ENCODE data around the gene TMSB10.
A peak's percentile ranks its signal among the peaks of the same experiment; 100 is the strongest.
"Not testable (repeated sequence)": the region's sequence is repeated elsewhere in the genome, so short reads cannot be mapped to it uniquely, and the experiment has no call there.

The TMSB10 gene

DNA sequence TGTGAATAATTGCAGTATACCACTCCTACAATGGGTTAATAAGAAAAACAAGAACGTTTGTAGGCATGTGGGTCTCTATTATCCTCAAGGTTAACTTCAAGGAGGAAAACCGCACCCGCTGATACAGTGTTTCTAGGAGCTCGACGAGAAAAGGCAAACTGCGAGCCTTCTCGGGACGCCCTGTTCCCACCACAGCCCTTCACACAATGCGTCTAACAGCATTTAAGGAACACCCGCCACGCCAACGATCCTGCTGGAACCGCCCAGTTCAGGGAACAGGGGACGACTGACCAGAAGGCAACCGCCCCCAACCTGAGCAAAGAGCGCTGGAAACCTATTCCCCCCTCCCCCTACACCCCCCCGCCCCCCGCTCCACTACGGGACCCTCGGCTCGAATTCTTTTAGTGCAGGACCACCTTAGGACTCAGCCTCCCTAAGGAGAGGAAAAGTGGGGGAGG lies 710 bp upstream of the TMSB10 start:
- peak; percentile 76 for DNase-seq

DNA sequence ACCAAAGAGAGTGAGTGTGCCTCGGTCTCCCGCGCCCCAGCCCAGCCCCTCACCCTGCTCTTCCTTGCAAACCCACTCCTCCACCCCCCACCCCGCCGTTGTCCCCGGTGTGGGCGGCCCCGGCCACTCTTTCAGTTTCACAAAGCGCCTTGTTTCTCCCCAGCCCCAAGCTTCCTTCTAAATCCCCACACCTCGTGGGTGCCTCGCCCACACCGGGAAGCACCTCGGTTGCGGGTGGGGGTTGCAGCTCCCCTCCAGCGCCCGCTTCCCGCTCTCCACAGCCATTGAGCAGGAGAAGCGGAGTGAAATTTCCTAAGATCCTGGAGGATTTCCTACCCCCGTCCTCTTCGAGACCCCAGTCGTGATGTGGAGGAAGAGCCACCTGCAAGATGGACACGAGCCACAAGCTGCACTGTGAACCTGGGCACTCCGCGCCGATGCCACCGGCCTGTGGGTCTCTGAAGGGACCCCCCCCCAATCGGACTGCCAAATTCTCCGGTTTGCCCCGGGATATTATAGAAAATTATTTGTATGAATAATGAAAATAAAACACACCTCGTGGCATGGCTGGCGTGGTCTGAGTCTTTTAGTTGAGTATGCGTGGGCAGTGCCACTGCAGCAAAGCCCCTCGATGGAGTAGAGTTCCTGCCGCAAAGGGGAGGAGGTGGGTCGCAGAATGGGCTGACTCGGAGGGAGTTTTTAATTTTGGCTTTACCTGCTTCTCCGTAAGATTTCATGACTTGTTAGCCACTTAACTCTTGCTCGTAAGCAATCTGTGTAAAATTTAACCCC lies 848 bp downstream of the TMSB10 start:
- peak; percentile 62 for DNase-seq

DNA sequence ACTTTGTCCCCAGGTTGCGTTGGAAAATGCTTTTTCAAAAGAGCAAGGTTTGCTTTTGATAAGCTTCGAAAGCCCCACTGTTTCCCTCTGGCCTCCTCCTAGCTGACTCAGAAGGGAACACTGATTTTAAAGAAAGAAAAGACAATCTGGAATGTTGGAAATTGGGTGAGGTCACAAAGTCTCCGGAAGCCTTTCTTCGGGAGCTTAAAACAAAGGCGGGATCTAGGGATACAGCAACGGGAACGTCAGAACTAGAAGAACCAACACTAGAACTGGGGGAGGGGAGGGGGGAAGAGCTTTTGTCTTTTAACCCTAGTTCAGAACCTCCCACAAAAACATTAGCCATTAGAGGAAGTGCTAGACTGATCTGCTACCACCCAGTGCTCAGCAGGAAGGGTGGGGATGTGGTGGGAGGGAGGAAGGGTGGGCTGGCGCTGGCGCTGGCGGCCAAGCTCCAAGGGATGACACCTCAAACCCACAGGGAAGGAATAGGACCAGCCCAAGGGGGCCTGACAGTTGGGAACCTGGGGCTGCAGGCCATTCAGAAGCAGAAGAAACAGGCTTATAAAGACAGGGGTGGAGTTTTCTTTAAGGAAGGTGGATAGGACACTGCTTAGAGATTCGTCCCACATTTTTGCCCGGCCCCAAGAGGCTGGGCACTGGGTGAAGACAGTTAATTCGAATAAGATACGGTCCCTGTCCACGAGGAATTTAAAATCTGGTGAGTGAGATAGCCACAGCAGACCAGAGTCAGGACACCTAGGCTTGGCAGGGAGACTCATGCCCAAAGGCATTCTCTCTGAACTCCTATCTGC lies 1.7 kb downstream of the TMSB10 start:
- DNase-seq: peak; percentile 60

DNA sequence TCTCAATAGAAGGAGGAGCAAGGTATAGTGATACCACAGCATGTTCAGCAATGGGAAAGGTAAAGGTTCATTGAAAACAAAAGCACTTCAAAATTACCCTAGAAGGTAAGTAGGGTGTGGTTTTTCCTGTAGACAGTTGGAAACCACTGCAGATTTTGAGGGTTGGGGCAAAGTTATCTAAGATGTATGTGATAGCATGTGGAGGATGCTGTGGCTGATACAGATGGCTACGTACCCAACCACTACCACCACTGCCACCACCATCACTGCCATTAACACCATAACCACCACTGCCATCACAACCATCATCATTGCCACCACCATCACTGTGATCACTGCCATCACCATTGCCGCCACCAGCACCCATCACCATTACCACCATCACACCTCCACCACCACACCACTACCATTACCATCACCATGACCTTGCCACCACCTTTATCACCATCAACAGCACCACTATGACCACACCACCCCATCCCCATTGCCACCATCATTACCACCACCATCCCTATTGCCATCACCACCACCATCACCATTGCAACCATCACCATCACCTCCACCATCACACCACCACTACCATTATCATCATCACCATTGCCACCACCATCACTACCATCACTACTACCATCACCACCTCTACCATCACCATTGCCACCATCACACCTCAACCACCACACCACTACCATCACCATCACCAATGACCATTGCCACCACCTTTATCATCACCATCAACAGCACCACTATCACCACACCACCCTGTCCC lies 3.7 kb downstream of the TMSB10 start:
- DNase-seq: no peak

DNA sequence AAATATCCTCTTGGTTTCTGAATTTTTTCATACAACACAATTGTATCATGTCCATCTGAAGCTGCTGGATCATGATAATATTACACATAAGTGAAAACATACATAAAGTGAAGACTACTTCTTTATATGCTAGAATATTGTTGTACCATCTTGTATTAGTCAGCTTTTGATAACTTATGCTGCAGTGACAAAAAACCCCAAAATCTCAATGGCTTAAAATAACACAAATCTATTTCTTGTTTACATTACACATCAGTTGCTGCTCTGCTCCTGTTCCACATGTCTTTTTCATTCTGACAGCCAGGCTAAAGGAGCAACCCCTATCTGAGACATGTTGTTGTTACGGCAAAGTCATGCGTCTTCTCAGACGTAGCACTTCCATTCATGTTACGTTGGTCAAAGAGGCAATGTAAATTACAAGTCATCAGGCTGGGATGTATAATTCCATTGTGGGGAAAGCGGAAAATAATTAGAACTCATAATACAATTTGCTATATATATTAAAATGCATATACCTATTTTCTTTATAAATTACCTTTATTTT lies 5.8 kb downstream of the TMSB10 start:
- no peak for DNase-seq

DNA sequence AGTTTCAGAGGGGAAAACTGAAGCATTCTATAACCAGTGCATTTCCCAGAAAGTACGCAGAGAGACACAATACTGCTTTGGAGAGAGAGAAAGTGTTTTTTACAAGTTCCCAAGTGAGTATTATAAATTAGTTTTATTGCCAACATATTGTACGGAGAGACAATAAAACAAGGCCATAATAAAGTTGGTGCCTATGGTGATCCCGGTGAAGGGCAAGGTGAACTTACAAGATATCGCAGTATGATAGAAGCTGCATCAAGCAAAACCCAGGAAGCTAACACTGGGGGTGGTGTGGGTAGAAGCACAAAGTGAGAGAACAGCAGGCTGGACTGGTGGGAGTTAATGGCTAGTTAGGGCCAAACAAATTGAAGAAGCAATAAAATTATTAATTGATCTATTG lies 7.5 kb downstream of the TMSB10 start:
- DNase-seq: no peak

DNA sequence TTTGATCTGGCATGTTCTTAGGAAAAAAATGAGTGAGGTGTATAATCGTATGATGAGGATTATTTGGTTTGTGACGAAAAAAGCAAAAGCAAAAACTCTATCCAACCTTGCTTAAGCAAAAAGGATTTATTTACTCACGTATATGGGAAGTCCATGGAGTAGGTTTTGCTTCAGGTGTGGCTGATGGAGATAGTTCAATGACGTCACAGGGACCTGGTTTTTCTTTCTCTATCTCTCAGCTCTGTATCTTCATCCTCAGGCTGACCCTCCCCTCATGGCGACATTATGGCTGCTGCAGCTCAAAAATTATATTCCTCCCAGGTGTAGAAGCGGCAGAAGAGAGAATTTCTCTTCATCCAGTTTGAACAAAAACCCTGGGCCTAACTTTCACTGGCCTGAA lies 8.9 kb downstream of the TMSB10 start:
- DNase-seq: no peak

DNA sequence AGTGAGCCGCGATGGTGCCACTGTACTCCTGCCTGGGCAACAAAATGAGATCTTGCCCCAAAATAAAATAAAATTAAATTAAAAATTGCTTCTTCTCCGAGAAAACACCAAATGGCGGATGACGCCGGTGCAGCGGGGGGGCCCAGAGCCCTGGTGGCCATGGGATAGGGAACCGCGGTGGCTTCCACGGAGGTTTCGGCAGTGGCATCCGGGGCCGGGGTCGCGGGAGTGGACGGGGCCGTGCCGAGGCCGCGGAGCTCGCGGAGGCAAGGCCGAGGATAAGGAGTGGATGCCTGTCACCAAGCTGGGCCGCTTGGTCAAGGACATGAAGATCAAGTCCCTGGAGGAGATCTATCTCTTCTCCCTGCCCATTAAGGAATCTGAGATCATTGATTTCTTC lies 10.2 kb downstream of the TMSB10 start:
- DNase-seq: not testable (repeated sequence)

DNA sequence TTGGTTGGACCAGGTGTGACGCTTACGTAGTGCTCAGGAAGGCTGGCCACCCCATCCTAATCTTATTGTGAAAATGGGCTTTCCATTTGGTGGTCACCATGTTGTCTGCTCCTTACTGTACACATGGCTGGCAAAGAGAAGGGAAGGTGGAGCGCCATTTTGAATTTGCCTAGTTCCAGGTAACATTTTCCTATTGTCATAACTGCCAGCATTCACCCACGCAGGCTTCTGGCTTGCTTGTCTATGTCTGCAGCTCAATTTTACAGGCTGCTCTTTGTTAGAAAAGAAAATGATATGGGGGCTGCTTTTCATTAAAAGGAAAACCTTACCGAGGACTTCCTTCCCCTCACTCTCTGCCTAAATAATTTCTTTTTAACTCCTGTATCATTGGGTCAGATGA lies 12.4 kb downstream of the TMSB10 start:
- not testable (repeated sequence) for DNase-seq

DNA sequence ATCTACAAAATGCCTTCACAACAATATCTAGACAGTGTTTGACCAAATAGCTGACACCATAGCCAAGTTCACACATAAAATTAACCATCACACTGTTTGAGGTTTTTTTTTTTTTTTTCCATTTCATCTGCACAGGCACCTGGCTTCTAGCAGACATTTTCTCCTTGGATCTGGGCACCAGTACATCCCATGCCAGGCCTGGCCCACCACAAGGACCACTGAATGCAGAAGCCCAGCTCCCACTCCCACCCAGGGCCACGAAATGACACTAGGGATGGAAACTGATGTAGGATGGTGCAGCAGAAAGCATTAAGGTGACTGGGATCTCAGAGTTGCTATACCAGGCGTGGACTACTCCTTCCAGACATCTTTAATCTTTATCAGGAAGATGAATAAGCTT lies 13.0 kb downstream of the TMSB10 start:
- no peak for DNase-seq

DNA sequence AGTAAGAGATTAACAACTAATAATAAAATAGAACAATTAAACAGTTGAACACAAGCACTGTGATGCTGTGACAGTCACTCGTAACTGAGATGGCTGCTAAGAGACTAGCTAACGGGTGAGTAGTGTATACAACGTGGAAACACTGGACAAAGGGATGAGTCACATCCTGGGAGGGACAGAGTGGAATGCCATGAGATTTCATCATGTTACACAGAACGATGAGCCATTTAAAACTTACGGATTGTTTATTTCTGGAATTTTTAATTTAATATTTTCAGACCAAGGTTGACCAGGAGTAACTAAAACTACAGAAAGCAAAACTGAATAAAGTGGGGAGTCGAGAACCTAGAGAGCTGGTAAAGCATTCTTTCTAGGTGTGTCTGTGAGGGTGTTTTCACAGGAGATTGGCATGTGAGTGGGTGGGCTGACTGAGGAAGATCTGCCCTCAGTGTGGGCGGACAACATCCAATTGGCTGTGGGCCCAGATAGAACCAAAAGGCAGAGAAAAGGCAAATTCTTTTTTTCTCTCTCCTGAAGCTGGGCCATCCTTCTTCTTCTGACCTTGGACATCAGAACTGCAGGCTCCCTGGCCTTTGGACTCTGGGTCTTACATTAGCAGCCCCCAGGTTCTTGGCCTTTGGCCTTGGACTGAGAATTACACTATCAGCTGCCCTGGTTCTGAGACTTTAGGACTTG lies 14.6 kb downstream of the TMSB10 start:
- peak; percentile 97 for DNase-seq

DNA sequence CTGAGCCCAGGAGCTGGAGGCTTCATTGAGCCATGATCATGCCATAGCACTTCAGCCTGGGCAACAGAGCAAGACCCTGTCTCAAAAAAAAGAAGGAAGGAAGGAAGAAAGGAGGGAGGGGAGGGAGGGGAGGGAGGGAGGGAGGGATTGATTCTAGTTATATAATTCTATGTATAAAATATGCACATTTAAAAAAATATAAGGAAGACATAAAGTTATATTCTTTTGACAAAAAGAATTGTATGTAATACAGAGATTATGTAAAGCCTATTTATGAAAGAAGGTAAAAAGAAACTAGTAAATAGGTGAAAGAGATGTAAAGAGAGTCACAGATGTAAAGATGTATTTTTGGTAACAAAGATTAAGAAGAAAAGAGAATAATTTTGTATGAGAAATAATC lies 17.6 kb downstream of the TMSB10 start:
- no peak for DNase-seq

DNA sequence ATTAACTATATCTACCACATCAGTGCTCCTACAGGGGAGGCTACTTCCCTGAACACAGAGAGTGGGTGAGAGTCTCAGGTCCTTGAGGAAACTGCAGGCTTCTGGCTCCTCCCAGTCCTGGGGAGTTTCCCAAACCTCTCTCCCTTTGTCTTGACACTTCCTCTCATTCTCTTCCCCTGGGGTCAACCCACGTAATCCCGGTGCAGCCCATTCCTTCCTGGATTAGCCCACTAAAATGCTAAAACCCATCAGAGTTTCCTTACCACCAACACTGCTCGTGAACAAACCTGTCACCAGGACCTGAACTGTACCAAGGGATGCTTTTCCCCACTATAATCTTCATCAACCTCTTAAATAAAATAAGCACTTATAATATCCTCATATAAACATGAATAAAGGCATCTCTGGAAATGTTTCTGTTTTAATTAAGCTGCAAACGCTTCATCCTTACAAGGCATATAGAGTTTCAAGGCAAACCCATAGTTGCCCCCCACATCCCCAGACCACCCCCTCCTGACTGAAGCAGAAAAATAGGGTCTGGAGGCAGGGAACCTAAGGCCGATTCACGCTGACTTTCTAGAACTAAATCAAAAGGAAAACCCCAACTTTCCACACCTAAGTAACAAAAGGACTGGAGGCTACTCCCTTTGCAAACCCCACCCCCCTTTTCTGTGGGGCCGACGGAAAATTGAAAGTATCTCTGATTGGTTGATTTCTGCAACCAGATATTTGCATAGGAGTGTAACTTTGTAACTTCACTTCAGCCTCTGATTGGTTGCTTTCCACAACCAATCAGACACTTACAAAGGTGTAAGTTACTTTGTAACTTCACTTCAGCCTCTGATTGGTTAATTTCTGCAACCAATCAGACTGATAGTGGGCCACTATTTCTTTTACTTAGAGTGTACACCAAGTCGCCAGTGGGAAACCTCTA lies 19.0 kb downstream of the TMSB10 start:
- peak; percentile 26 for DNase-seq

DNA sequence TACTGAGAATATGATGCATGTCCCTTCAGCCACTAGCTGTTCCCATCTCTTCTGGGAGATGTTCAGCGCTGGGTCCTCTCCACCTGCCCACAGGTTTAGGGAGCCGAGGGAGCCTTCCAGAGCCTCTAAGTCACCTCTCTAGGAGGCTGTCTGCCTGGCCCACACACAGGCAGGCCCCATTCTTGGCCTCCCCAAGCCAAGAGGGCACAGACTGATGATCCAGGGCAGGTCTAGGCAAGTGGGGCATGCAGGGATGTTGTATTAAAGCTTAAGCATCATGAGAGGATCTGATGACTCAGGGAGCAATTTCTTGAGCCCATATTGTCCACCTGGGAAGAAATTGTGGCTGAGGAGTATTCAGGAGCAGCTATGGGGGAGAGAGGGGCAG lies 19.9 kb downstream of the TMSB10 start:
- no peak for DNase-seq

DNA sequence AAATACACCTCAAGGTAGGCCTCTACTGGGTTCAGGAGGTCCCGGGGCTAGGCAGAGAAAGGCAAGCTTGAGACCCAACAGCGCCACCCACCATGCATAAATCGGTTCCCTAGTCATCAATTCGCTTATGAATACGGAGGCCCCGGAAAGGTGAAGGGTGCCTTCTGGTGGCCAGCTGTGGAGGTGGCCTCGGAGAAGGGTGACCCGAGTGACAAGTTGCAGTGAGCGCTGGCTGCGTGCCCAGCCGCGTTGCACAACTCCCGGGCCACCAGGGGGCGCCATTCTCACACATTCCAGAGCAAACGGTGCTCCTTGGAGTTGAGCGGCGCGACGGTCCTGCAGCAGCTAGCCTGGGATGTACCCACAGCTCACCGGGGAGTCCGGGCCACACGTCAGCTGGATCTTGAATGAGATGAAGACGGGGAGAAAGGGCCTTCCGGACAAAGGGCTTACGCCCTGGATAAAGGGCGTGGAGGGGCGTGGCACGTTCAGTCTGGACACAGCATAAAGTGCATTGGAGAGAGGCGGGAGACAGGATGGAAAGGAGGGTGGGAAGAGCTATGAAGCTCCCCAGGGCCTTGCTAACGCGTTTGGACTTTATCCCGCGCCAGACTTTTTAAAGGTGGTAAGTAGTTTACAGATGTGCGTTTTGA lies 20.4 kb downstream of the TMSB10 start:
- DNase-seq: peak; percentile 100

DNA sequence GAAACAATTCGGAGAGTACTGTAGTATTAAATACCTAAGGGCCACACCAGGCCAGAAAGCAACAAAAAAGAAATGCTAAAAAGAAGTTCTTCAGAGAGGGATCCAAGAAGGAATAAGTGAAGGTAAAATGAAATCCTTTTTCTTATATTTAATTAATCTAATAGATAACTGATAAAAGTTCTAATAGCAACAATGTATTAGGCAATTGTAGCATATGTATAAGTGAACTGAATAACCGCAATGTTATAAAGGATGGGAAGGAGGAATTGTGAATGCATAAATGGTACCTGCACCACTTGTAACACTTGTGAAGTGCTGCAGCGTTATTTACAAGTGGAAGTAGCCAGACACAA lies 21.8 kb downstream of the TMSB10 start:
- no peak for DNase-seq

DNA sequence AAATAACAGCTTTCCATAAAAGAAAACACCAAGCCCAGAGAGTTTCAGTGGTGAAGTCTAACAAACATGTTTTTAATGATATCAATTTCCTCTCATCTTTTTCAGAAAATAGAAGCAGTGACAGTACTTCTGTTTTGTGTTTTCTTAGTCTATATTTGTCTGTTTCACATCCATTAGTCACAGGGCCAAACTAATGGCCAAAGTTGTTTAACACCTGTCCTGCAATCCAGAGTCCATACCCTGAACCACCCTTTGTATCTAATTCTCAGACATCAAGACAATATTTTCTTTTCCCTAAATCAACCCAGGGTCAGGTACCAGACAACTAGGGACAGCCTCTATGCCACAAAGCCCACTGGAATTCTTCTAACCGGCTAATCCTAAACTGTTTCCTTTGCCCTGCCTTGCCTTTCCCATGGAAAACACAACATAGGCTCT lies 25.9 kb downstream of the TMSB10 start:
- DNase-seq: no peak

DNA sequence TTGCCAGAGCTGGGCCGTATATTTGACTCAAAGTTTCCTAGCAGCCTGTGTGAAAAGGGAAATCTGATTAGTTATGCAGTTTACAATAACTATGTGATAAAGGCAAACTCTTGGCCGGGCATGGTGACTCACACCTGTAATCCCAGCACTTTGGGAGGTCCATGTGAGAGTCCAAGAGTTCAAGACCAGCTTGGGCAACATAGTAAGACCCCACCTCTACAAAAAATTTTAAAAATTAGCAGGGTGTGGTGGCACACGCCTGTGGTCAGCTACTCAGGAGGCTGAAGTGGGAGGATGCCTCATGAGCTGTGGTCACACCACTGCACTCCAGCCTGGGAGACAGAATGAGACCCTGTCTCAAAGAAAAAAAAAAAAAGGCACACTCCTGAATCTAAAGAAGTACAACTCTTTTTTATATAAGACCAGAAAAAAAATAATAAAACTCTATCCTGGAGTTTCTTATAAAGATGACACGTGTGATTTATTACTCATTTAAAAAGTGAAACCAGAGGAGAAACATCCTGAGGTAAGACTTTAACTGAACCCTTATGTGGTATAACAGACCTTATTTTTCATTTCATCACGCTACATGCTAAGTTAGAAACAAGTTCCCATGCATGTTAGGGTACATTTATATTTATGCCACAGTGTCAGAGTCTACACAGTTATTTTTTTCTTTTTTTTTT lies 32.9 kb downstream of the TMSB10 start:
- no peak for DNase-seq

DNA sequence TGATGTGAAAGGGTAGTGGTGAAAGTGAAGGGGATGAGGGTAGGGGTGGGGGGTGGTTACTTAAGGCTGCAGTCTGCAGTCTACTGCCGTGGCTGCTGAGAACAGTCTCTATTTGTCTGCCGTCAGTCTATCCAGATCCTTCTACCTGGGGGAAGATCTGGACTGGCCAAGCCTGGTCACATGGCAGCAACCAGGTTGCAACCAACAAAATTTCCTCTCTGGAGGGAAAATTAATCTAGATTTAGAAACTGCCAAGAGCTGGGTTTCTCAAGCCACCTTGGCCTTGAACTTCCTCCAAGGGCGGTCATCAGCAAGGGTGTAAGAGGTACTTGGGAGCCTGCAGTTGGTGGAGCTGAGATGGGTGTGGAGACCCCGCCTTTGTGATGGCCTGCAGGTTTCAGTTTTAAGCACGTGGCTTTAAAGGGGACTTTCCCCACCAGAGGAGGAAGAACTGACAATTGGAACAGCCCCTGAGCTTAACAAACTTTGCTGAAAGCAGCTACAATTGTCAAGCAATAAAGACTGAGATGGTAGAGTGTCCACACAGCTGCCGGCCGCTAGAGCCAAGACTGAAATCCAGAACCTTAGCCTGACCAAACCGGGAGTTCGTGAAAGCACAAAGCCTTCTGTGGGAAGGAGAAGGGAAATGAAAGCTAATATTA lies 34.1 kb downstream of the TMSB10 start:
- DNase-seq: no peak

DNA sequence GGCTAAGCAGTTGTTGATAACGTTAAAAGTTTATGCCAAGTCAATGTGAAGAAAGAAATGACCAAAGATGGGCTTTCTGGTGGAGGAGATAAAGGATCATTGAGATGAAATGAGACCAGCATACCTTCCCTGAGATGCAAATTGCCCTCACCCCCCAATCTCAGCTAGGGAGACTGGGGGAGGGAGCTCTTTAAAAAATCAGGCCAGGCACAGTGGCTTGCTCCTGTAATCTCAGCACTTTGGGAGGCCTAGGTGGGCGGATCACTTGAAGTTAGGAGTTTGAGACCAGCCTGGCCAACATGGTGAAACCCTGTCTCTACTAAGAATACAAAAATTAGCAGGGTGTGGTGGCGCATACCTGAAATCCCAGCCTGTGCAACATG lies 34.6 kb downstream of the TMSB10 start:
- DNase-seq: no peak

All from DMS53 (cell line).